Endothelial cell (in vitro differentiated cells): ENCODE measurements around the gene MGAT3. TPM values are rescaled to one million over a fixed set of nuclear protein-coding genes. Genes with fewer than 3 reads are reported as not detected.

ENCODE experiments used
- DNase-seq: peaks from one replicate; pipeline ENCODE4 v3.0.0; 2021; ENCODE audit warnings: low spot score
- H3K27ac Mint-ChIP-seq: one replicate; pipeline ENCODE4 v1.8.0; 2021; ENCODE audit warnings: mixed read lengths, inconsistent platforms; ENCODE audit not compliant: unreplicated experiment
- H3K27me3 Mint-ChIP-seq: one replicate; pipeline ENCODE4 v1.8.0; 2021; ENCODE audit warnings: mild to moderate bottlenecking, moderate library complexity, mixed read lengths, inconsistent platforms; ENCODE audit not compliant: unreplicated experiment
- H3K36me3 Mint-ChIP-seq: one replicate; pipeline ENCODE4 v1.8.0; 2021; ENCODE audit warnings: mild to moderate bottlenecking, low read depth, mixed read lengths, inconsistent platforms; ENCODE audit not compliant: unreplicated experiment
- H3K4me1 Mint-ChIP-seq: one replicate; pipeline ENCODE4 v1.8.0; 2021; ENCODE audit warnings: mild to moderate bottlenecking, mixed read lengths, inconsistent platforms; ENCODE audit not compliant: unreplicated experiment
- H3K4me3 Mint-ChIP-seq: one replicate; pipeline ENCODE4 v1.8.0; 2021; ENCODE audit warnings: mild to moderate bottlenecking, mixed read lengths, inconsistent platforms; ENCODE audit not compliant: unreplicated experiment
- H3K9me3 Mint-ChIP-seq: one replicate; pipeline ENCODE4 v1.8.0; 2021; ENCODE audit warnings: mixed read lengths, inconsistent platforms; ENCODE audit not compliant: unreplicated experiment
- CTCF ChIP-seq: fragments of 200-600 bp; sonication (generic); IDR thresholded peaks from one replicate; pipeline ENCODE4 v1.5.0; 2021; ENCODE audit warnings: antibody characterized with exemption; ENCODE audit not compliant: unreplicated experiment
- long read RNA-seq: library from polyadenylated mRNA; unstranded; transcript quantifications from one replicate; pipeline ENCODE4 v2.0.0, GENCODE V29; 2020; ENCODE audit not compliant: unreplicated experiment
- total RNA-seq: library from RNA; stranded (reverse); fragmentation: NEBNext Ultra II Directional; extraction: Animal tissue kit (Norgen Biotek cat#: 25700); gene quantifications from one replicate; pipeline ENCODE4 v1.2.1, GENCODE V29; 2021; ENCODE audit not compliant: unreplicated experiment

MGAT3 gene, protein sequence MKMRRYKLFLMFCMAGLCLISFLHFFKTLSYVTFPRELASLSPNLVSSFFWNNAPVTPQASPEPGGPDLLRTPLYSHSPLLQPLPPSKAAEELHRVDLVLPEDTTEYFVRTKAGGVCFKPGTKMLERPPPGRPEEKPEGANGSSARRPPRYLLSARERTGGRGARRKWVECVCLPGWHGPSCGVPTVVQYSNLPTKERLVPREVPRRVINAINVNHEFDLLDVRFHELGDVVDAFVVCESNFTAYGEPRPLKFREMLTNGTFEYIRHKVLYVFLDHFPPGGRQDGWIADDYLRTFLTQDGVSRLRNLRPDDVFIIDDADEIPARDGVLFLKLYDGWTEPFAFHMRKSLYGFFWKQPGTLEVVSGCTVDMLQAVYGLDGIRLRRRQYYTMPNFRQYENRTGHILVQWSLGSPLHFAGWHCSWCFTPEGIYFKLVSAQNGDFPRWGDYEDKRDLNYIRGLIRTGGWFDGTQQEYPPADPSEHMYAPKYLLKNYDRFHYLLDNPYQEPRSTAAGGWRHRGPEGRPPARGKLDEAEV
- 0.87 TPM for total RNA-seq
- long read RNA-seq, partial matches to known transcripts, result 0 of 1 reads
- long read RNA-seq, other reads (novel, unspliced or antisense), result 1 of 1 reads

- TF ChIP-seq CTCF, result no peak
- Mint-ChIP-seq H3K9me3 (no peaks in the 10 kb centered on the region), H3K4me3 (peak within 1 kb of the TSS; percentile 85), H3K4me1 (peaks cover 12% of the 10 kb centered on the region), H3K27ac (no peak within 1 kb of the TSS), H3K36me3 (no peaks in the 10 kb centered on the region), H3K27me3 (peaks cover 22% of the 10 kb centered on the region)
- no peak for DNase-seq
Observed at GRCh38 chr22:39456522-39457197, at the start of gene MGAT3. Gene MGAT3 (plus strand): TSS chr22:39457012. CDS start chr22:39487348, 30,336 bp downstream.

DNA sequence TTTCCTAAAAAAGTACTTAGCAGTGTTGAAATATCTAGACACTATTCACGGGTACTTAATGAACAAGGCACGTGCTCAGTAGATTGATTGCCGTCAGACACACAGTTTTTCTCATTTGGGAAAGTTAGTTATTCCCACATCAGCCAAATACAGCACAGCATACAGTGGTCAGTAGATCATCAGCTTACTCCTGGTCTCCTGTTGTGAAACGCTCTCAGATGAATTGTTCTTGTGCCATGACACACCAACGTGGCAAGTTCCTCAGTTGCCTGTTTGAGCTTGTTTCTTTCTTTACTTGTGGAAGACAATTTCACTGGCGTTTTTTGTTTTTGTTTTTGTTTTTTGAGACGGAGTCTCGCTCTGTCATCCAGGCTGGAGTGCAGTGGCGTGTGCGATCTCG, 48.6 kb upstream of the MGAT3 start:
- Mint-ChIP-seq H3K4me1 (no peaks in the 10 kb centered on the region), H3K4me3 (no peak overlapping the region), H3K9me3 (no peaks in the 10 kb centered on the region), H3K36me3 (peaks cover 7% of the 10 kb centered on the region), H3K27me3 (peaks cover 2% of the 10 kb centered on the region), H3K27ac (peak overlapping the region; percentile 3)
- no peak for TF ChIP-seq CTCF
- DNase-seq, result no peak

- no peak for DNase-seq
- no peak for TF ChIP-seq CTCF
- peaks cover 6% of the 10 kb centered on the region for H3K27me3 Mint-ChIP-seq
- peaks cover 7% of the 10 kb centered on the region for H3K36me3 Mint-ChIP-seq
- H3K4me3 Mint-ChIP-seq, result no peak overlapping the region
- H3K4me1 Mint-ChIP-seq, result no peaks in the 10 kb centered on the region
- no peak overlapping the region for H3K27ac Mint-ChIP-seq
- H3K9me3 Mint-ChIP-seq, result no peaks in the 10 kb centered on the region
Observed at GRCh38 chr22:39408807-39409206, 48.0 kb upstream of the MGAT3 start.

DNA sequence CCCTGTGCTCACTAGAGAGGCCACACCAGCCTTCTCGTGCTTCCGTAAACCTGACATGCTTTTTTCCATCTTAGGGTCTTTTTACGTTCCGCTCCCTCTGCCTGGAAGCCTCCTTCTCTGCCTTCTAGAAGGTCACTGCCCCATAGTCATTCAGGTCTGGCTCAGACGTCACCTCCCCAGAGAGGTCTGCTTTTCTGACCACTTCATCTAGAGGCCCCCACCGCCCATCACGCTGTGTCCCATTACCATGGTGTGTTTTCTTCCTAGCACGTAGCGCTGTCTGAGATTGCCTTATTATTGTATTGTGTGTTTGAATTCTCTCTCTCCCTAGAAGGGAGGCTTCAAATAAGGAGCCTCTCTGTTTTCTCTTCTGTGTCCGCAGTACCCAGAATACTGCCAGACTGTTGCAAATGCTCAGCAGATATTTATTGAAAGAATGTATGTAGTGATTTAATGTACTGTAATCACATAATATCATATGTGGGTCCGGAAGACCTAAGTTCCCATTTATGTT, 47.2 kb upstream of the MGAT3 start:
- DNase-seq, result no peak
- Mint-ChIP-seq H3K4me1 (no peaks in the 10 kb centered on the region), H3K36me3 (peaks cover 7% of the 10 kb centered on the region), H3K4me3 (no peak overlapping the region), H3K9me3 (no peaks in the 10 kb centered on the region), H3K27ac (no peak overlapping the region), H3K27me3 (peaks cover 9% of the 10 kb centered on the region)
- no peak for TF ChIP-seq CTCF
